ENCODE measurements around the gene E2F8.

E2F8 gene

GRCh38 chr11:19276859-19277808, 36.4 kb upstream of the E2F8 start:
- TF ChIP-seq EGR1 (IDR thresholded peaks at IDR 0.05) (no peak), CEBPB (IDR thresholded peaks at IDR 0.05) (no peak), YY1 (IDR thresholded peaks at IDR 0.05; ENCODE audit: low read depth) (no peak), MAX (IDR thresholded peaks at IDR 0.05) (no peak), TCF12 (IDR thresholded peaks at IDR 0.05; ENCODE audit: low read depth) (no peak), EP300 (IDR thresholded peaks at IDR 0.05; ENCODE audit: borderline replicate concordance) (no peak), TAF1 (IDR thresholded peaks at IDR 0.05; ENCODE audit: low read depth) (no peak), RAD21 (IDR thresholded peaks at IDR 0.05; ENCODE audit: low read depth) (no peak)
- TF ChIP-seq, protein P1, sequence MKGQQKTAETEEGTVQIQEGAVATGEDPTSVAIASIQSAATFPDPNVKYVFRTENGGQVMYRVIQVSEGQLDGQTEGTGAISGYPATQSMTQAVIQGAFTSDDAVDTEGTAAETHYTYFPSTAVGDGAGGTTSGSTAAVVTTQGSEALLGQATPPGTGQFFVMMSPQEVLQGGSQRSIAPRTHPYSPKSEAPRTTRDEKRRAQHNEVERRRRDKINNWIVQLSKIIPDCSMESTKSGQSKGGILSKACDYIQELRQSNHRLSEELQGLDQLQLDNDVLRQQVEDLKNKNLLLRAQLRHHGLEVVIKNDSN (IDR thresholded peaks at IDR 0.05), result no peak
- TF ChIP-seq, protein P2, sequence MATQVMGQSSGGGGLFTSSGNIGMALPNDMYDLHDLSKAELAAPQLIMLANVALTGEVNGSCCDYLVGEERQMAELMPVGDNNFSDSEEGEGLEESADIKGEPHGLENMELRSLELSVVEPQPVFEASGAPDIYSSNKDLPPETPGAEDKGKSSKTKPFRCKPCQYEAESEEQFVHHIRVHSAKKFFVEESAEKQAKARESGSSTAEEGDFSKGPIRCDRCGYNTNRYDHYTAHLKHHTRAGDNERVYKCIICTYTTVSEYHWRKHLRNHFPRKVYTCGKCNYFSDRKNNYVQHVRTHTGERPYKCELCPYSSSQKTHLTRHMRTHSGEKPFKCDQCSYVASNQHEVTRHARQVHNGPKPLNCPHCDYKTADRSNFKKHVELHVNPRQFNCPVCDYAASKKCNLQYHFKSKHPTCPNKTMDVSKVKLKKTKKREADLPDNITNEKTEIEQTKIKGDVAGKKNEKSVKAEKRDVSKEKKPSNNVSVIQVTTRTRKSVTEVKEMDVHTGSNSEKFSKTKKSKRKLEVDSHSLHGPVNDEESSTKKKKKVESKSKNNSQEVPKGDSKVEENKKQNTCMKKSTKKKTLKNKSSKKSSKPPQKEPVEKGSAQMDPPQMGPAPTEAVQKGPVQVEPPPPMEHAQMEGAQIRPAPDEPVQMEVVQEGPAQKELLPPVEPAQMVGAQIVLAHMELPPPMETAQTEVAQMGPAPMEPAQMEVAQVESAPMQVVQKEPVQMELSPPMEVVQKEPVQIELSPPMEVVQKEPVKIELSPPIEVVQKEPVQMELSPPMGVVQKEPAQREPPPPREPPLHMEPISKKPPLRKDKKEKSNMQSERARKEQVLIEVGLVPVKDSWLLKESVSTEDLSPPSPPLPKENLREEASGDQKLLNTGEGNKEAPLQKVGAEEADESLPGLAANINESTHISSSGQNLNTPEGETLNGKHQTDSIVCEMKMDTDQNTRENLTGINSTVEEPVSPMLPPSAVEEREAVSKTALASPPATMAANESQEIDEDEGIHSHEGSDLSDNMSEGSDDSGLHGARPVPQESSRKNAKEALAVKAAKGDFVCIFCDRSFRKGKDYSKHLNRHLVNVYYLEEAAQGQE (IDR thresholded peaks at IDR 0.05; ENCODE audit: low read depth), result no peak

DNA sequence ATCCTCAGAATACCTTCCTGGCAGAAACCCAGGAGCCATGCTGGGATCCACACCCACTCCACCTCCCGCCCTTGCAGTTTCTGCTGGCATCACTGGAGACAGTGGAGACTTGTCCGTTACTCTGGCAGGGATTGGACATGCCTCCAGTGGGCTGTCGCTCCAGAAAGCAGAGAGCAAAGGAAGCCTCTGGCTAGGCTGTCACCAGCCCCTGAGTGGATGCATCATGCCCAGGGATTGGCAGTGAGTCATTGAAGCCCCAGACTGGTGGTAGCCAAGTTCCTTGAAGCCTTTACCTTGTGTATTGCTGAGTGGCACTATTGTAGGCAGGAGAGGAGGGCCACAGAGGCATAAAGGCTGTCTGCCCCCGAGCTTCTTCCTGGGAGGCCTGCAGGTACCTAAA, 34.8 kb upstream of the E2F8 start:
- TF ChIP-seq TCF12 (IDR thresholded peaks at IDR 0.05; ENCODE audit: low read depth) (no peak), CREB1 (IDR thresholded peaks at IDR 0.05; ENCODE audit: low read depth) (no peak), FOXM1 (IDR thresholded peaks at IDR 0.05; ENCODE audit: borderline replicate concordance, low read depth) (no peak), MAX (IDR thresholded peaks at IDR 0.05) (no peak), EP300 (IDR thresholded peaks at IDR 0.05; ENCODE audit: borderline replicate concordance) (no peak), NFIC (IDR thresholded peaks at IDR 0.05) (no peak), RAD21 (IDR thresholded peaks at IDR 0.05; ENCODE audit: low read depth) (no peak), TEAD4 (IDR thresholded peaks at IDR 0.05) (no peak), EGR1 (IDR thresholded peaks at IDR 0.05) (no peak), ZBTB7A (IDR thresholded peaks at IDR 0.05; ENCODE audit: low read depth) (no peak), CEBPB (IDR thresholded peaks at IDR 0.05) (no peak), TAF1 (IDR thresholded peaks at IDR 0.05; ENCODE audit: low read depth) (no peak), YY1 (IDR thresholded peaks at IDR 0.05; ENCODE audit: low read depth) (no peak)
- TF ChIP-seq, protein P2 (IDR thresholded peaks at IDR 0.05; ENCODE audit: low read depth), result no peak
- TF ChIP-seq, protein P1 (IDR thresholded peaks at IDR 0.05), result no peak

- TF ChIP-seq TAF1 (IDR thresholded peaks at IDR 0.05; ENCODE audit: low read depth), result no peak
- no peak for TF ChIP-seq ZBTB7A (IDR thresholded peaks at IDR 0.05; ENCODE audit: low read depth)
- no peak for TF ChIP-seq MAX (IDR thresholded peaks at IDR 0.05)
- TF ChIP-seq CEBPB (IDR thresholded peaks at IDR 0.05), result no peak
- no peak for TF ChIP-seq EP300 (IDR thresholded peaks at IDR 0.05; ENCODE audit: borderline replicate concordance)
- no peak for TF ChIP-seq TCF12 (IDR thresholded peaks at IDR 0.05; ENCODE audit: low read depth)
- no peak for TF ChIP-seq NFIC (IDR thresholded peaks at IDR 0.05)
- TF ChIP-seq FOXM1 (IDR thresholded peaks at IDR 0.05; ENCODE audit: borderline replicate concordance, low read depth), result no peak
- no peak for TF ChIP-seq CREB1 (IDR thresholded peaks at IDR 0.05; ENCODE audit: low read depth)
- no peak for TF ChIP-seq TEAD4 (IDR thresholded peaks at IDR 0.05)
- TF ChIP-seq, protein P1 (IDR thresholded peaks at IDR 0.05), result no peak
- TF ChIP-seq EGR1 (IDR thresholded peaks at IDR 0.05), result no peak
- TF ChIP-seq YY1 (IDR thresholded peaks at IDR 0.05; ENCODE audit: low read depth), result no peak
- no peak for TF ChIP-seq RAD21 (IDR thresholded peaks at IDR 0.05; ENCODE audit: low read depth)
- TF ChIP-seq, protein P2 (IDR thresholded peaks at IDR 0.05; ENCODE audit: low read depth), result no peak
Measured at GRCh38 chr11:19268909-19269308, 28.2 kb upstream of the E2F8 start.

All from Ishikawa (cell line).